GM15510 (cell line): Measurements from ENCODE around the gene NOCT.

Experiments used
- POLR2A ChIP-seq: IDR thresholded peaks from 3 replicates; pipeline ENCODE4 v1.6.1; 2011; ENCODE audit warnings: borderline replicate concordance; ENCODE audit not compliant: insufficient read length; ENCODE audit errors: extremely low read depth

The NOCT gene

GRCh38 chr4:139078926-139079325, 63.3 kb downstream of the NOCT start:
- TF ChIP-seq POLR2A: no peak

GRCh38 chr4:139082750-139083606, 67.4 kb downstream of the NOCT start:
- TF ChIP-seq POLR2A: peak; percentile 37

- no peak for TF ChIP-seq POLR2A
Measured at GRCh38 chr4:139083607-139083955, 68.0 kb downstream of the NOCT start.

- TF ChIP-seq POLR2A: peak; percentile 72
Measured at GRCh38 chr4:139083956-139084803, 68.6 kb downstream of the NOCT start.

- TF ChIP-seq POLR2A: no peak
Measured at GRCh38 chr4:139084804-139085093, 69.2 kb downstream of the NOCT start.

- no peak for TF ChIP-seq POLR2A
Measured at GRCh38 chr4:139085141-139085540, 69.6 kb downstream of the NOCT start.

- TF ChIP-seq POLR2A: no peak
Measured at GRCh38 chr4:139092271-139092670, 76.7 kb downstream of the NOCT start.
